Measurements from ENCODE around the gene TRAM2.

The TRAM2 gene

DNA sequence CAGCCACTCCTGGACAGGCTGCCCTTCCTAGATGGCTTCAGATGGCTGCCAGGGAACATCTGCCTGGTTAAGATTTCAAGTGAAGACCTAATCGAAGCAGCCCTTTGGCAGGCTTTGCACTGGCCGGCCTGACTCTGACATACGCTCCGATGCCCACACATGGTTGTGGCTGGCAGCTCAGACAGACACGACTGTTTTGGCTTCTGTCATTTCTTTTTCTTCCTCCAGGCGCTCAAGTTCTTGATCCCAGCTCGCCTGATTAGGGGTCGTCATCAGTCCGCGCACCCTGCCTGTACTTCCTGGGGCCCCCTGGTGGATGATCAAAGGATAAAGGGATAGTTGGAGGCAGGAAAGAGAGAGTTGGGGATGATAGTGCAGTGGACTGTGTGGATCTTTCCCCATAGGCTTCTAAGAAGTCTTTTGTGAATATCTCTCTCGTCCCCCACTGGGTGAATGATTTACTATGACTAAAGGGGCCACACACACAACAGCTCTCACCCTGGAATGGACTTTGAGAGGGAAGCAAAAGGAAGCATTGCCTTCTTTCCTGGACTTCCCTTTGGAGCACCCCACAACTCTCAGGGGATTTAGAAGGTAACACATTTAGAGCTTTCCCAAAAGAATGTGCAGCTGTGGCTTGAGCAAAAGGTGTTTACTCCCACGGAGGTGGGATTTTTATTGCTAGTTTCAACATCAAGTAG, 21.4 kb upstream of the TRAM2 start:
- peak; percentile 66 for ATAC-seq
- TF ChIP-seq ZC3H10 (CRISPR knock-in tag; IDR thresholded peaks at IDR 0.05) (no peak), ZNF8 (CRISPR knock-in tag; IDR thresholded peaks at IDR 0.05) (peak; percentile 27; the same call in 1 of the 2 replicates), ESRRG (CRISPR knock-in tag; IDR thresholded peaks at IDR 0.05) (no peak), TCF4 (CRISPR knock-in tag; IDR thresholded peaks at IDR 0.05; ENCODE audit: borderline replicate concordance) (peak; percentile 33; the same call in 1 of the 2 replicates)
- TF ChIP-seq, protein P1, sequence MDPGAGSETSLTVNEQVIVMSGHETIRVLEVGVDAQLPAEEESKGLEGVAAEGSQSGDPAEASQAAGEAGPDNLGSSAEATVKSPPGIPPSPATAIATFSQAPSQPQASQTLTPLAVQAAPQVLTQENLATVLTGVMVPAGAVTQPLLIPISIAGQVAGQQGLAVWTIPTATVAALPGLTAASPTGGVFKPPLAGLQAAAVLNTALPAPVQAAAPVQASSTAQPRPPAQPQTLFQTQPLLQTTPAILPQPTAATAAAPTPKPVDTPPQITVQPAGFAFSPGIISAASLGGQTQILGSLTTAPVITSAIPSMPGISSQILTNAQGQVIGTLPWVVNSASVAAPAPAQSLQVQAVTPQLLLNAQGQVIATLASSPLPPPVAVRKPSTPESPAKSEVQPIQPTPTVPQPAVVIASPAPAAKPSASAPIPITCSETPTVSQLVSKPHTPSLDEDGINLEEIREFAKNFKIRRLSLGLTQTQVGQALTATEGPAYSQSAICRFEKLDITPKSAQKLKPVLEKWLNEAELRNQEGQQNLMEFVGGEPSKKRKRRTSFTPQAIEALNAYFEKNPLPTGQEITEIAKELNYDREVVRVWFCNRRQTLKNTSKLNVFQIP (CRISPR knock-in tag; IDR thresholded peaks at IDR 0.05; ENCODE audit: borderline replicate concordance, low read depth), result no peak
- TF ChIP-seq, protein P2, sequence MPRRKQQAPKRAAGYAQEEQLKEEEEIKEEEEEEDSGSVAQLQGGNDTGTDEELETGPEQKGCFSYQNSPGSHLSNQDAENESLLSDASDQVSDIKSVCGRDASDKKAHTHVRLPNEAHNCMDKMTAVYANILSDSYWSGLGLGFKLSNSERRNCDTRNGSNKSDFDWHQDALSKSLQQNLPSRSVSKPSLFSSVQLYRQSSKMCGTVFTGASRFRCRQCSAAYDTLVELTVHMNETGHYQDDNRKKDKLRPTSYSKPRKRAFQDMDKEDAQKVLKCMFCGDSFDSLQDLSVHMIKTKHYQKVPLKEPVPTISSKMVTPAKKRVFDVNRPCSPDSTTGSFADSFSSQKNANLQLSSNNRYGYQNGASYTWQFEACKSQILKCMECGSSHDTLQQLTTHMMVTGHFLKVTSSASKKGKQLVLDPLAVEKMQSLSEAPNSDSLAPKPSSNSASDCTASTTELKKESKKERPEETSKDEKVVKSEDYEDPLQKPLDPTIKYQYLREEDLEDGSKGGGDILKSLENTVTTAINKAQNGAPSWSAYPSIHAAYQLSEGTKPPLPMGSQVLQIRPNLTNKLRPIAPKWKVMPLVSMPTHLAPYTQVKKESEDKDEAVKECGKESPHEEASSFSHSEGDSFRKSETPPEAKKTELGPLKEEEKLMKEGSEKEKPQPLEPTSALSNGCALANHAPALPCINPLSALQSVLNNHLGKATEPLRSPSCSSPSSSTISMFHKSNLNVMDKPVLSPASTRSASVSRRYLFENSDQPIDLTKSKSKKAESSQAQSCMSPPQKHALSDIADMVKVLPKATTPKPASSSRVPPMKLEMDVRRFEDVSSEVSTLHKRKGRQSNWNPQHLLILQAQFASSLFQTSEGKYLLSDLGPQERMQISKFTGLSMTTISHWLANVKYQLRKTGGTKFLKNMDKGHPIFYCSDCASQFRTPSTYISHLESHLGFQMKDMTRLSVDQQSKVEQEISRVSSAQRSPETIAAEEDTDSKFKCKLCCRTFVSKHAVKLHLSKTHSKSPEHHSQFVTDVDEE (CRISPR knock-in tag; IDR thresholded peaks at IDR 0.05), result no peak

DNA sequence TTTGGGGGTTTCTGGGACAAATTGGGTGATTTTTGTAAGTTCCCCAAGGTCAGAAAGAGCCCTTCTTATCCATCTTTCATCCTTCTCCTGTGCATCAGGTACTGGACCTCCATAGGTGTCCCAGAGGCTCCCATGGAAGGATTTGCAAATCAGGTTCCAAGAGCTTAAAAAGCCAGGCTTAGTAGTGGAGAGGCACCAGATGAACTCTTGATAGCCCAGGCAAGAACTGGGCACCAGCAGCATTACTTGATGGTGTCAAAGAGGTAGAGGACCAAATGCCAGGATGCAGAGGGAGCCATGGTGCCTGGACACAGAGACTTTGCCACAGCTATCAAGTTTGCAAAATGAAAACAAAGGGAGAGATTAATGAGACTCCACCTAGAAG, 20.9 kb upstream of the TRAM2 start:
- TF ChIP-seq, protein P1 (CRISPR knock-in tag; IDR thresholded peaks at IDR 0.05; ENCODE audit: borderline replicate concordance, low read depth), result no peak
- no peak for TF ChIP-seq ZNF8 (CRISPR knock-in tag; IDR thresholded peaks at IDR 0.05)
- no peak for TF ChIP-seq OSR1 (CRISPR knock-in tag; IDR thresholded peaks at IDR 0.05)
- TF ChIP-seq, protein P3, sequence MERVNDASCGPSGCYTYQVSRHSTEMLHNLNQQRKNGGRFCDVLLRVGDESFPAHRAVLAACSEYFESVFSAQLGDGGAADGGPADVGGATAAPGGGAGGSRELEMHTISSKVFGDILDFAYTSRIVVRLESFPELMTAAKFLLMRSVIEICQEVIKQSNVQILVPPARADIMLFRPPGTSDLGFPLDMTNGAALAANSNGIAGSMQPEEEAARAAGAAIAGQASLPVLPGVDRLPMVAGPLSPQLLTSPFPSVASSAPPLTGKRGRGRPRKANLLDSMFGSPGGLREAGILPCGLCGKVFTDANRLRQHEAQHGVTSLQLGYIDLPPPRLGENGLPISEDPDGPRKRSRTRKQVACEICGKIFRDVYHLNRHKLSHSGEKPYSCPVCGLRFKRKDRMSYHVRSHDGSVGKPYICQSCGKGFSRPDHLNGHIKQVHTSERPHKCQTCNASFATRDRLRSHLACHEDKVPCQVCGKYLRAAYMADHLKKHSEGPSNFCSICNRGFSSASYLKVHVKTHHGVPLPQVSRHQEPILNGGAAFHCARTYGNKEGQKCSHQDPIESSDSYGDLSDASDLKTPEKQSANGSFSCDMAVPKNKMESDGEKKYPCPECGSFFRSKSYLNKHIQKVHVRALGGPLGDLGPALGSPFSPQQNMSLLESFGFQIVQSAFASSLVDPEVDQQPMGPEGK (CRISPR knock-in tag; IDR thresholded peaks at IDR 0.05; ENCODE audit: borderline replicate concordance), result no peak
- no peak for TF ChIP-seq ZC3H10 (CRISPR knock-in tag; IDR thresholded peaks at IDR 0.05)
- TF ChIP-seq TOX (CRISPR knock-in tag; IDR thresholded peaks at IDR 0.05; ENCODE audit: borderline replicate concordance), result no peak
- no peak for TF ChIP-seq TCF4 (CRISPR knock-in tag; IDR thresholded peaks at IDR 0.05; ENCODE audit: borderline replicate concordance)
- TF ChIP-seq ZNF70 (CRISPR knock-in tag; IDR thresholded peaks at IDR 0.05), result no peak
- TF ChIP-seq PPARA (CRISPR knock-in tag; IDR thresholded peaks at IDR 0.05; ENCODE audit: borderline replicate concordance), result no peak
- TF ChIP-seq ESRRG (CRISPR knock-in tag; IDR thresholded peaks at IDR 0.05), result no peak

DNA sequence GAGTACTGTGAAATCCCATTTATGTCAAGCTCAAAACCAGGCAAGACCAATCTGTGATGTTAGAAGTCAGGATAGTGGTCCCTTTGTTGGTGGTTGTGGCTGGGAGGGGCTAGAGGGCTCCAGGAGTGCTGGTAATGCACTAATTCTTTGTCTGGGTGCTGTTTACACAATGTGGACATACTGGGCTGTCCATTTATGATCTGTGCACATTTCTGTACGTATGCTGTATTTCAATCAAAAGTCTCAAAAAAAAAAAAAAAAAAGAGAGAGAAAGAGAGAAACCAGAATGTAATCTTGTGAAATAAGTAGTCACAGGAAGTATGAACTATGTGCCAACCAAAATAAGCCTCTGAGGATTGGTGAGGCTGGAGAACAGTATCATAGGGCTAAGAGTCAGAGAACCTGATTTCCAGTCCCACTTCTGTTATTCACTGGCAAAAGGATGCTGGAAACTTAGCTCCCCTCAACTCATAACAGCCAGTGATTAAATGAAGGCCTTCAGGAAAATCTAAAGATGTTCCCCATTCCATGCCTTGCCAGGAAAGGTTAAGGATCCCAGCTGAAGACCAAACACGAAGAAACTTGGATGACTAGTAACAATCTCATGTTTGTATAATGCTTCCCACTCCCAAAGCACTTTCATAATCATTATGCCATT, 19.6 kb upstream of the TRAM2 start:
- no peak for TF ChIP-seq ZC3H10 (CRISPR knock-in tag; IDR thresholded peaks at IDR 0.05)
- TF ChIP-seq, protein P3 (CRISPR knock-in tag; IDR thresholded peaks at IDR 0.05; ENCODE audit: borderline replicate concordance), result no peak
- TF ChIP-seq, protein P2 (CRISPR knock-in tag; IDR thresholded peaks at IDR 0.05), result no peak
- no peak for TF ChIP-seq OSR1 (CRISPR knock-in tag; IDR thresholded peaks at IDR 0.05)
- no peak for TF ChIP-seq TOX (CRISPR knock-in tag; IDR thresholded peaks at IDR 0.05; ENCODE audit: borderline replicate concordance)
- TF ChIP-seq, protein P1 (CRISPR knock-in tag; IDR thresholded peaks at IDR 0.05; ENCODE audit: borderline replicate concordance, low read depth), result no peak
- TF ChIP-seq ISL1 (CRISPR knock-in tag; IDR thresholded peaks at IDR 0.05), result no peak
- no peak for TF ChIP-seq PPARA (CRISPR knock-in tag; IDR thresholded peaks at IDR 0.05; ENCODE audit: borderline replicate concordance)
- no peak for TF ChIP-seq ZNF8 (CRISPR knock-in tag; IDR thresholded peaks at IDR 0.05)
- no peak for TF ChIP-seq ZNF70 (CRISPR knock-in tag; IDR thresholded peaks at IDR 0.05)
- TF ChIP-seq CSDC2 (CRISPR knock-in tag; IDR thresholded peaks at IDR 0.05), result no peak
- TF ChIP-seq GLIS3 (CRISPR knock-in tag; IDR thresholded peaks at IDR 0.05), result no peak
- ATAC-seq, result no peak

More for the DNA sequence above, 20.9 kb upstream of the TRAM2 start:
- no peak for ATAC-seq

Data from SK-N-SH treated with all-trans-retinoic acid at 6 μM for 48 hours (cell line).